A673 (cell line): Measurements from ENCODE around the gene LRRN3. TPM values are rescaled to one million over a fixed set of nuclear protein-coding genes. Genes with fewer than 3 reads are reported as not detected.

Experiments
- BruUV-seq: library from RNA; stranded (reverse); fragments of 400-500 nt; replicated peaks from 2 replicates; lab custom pipeline; 2021; lab: Mats Ljungman, UMichigan
- CTCF ChIA-PET: fragments of 300-600 bp; sonication (Branson Sonifier 250); formaldehyde crosslinking; loops from one replicate; lab custom pipeline; 2022; ENCODE audit warnings: antibody characterized with exemption; lab: Charles Lee
- POLR2A ChIA-PET: fragments of 300-600 bp; sonication (Branson Sonifier 250); formaldehyde crosslinking; loops from one replicate; lab custom pipeline; 2022; ENCODE audit warnings: antibody characterized with exemption; ENCODE audit not compliant: low non-redundant PET; lab: Charles Lee
- DNase-seq: peaks from one replicate; pipeline ENCODE4 v3.0.0-alpha.2; 2015; ENCODE audit warnings: low spot score
- H3K27ac ChIP-seq: fragments of 200-600 bp; sonication (generic); 2 replicates; pipeline ENCODE4 v1.5.1; 2016; ENCODE audit warnings: mixed run types, low read depth, mild to moderate bottlenecking, mixed read lengths, antibody characterized with exemption, low read length; ENCODE audit not compliant: poor library complexity, severe bottlenecking
- H3K27me3 ChIP-seq: fragments of 200-600 bp; sonication (generic); replicated peaks from 2 replicates; pipeline ENCODE4 v1.6.1; 2017; ENCODE audit warnings: mixed run types, low read depth, mild to moderate bottlenecking, mixed read lengths, antibody characterized with exemption, low read length; ENCODE audit not compliant: insufficient read depth, poor library complexity
- H3K36me3 ChIP-seq: fragments of 200-600 bp; sonication (generic); 2 replicates; pipeline ENCODE4 v1.6.1; 2016; ENCODE audit warnings: mixed run types, mild to moderate bottlenecking, mixed read lengths, antibody characterized with exemption, low read length; ENCODE audit not compliant: insufficient read depth, poor library complexity, severe bottlenecking
- H3K4me1 ChIP-seq: fragments of 200-600 bp; sonication (generic); 2 replicates; pipeline ENCODE4 v1.6.1; 2017; ENCODE audit warnings: mixed run types, mild to moderate bottlenecking, mixed read lengths, antibody characterized with exemption, low read length; ENCODE audit not compliant: insufficient read depth, poor library complexity, severe bottlenecking
- H3K4me3 ChIP-seq: fragments of 200-600 bp; sonication (generic); 2 replicates; pipeline ENCODE4 v1.5.1; 2016; ENCODE audit warnings: low read depth, mixed run types, mild to moderate bottlenecking, mixed read lengths, low read length; ENCODE audit not compliant: poor library complexity, severe bottlenecking
- H3K9me3 ChIP-seq: fragments of 200-600 bp; sonication (generic); 2 replicates; pipeline ENCODE4 v1.6.1; 2016; ENCODE audit warnings: mixed run types, low read depth, mild to moderate bottlenecking, mixed read lengths, antibody characterized with exemption, low read length; ENCODE audit not compliant: poor library complexity, severe bottlenecking
- CTCF ChIP-seq: fragments of 300-800, 200-600 bp; sonication (generic); conservative IDR thresholded peaks from 2 replicates; pipeline ENCODE4 v1.5.1; 2017; ENCODE audit warnings: low read depth, mild to moderate bottlenecking, antibody characterized with exemption, low read length, moderate library complexity, mixed read lengths
- EZH2 ChIP-seq: fragments of 200-600 bp; sonication (generic); IDR thresholded peaks from 2 replicates; pipeline ENCODE4 v1.6.1; 2017; ENCODE audit warnings: borderline replicate concordance, low read depth, mild to moderate bottlenecking, mixed read lengths, antibody characterized with exemption, low read length; ENCODE audit not compliant: poor library complexity, severe bottlenecking
- intact Hi-C: fragments of 100-400 bp; cut with micrococcal nuclease; formaldehyde crosslinking; loops from one replicate; pipeline ENCODE4 v1.10.0; 2022; ENCODE audit not compliant: unreplicated experiment
- total RNA-seq: library from RNA; stranded (reverse); gene quantifications from 2 replicates; pipeline ENCODE4 v1.2.3, GENCODE V29; 2021

Gene LRRN3
- total RNA-seq, 1 experiment from 2014 or later: not detected

GRCh38 chr7:111043561-111043960 lies 47.4 kb upstream of the LRRN3 start:
- Histone ChIP-seq H3K4me1 (no peaks in the 10 kb centered on the region), H3K27ac (no peak overlapping the region), H3K36me3 (no peaks in the 10 kb centered on the region), H3K27me3 (no peaks in the 10 kb centered on the region), H3K9me3 (no peaks in the 10 kb centered on the region), H3K4me3 (no peak overlapping the region)
- no TSS peak for BruUV-seq
- ChIA-PET POLR2A (no interaction called here), CTCF (no interaction called here)
- intact Hi-C loops: no loop called here
- no peak for DNase-seq
- TF ChIP-seq EZH2 (no peak), CTCF (no peak)

DNA sequence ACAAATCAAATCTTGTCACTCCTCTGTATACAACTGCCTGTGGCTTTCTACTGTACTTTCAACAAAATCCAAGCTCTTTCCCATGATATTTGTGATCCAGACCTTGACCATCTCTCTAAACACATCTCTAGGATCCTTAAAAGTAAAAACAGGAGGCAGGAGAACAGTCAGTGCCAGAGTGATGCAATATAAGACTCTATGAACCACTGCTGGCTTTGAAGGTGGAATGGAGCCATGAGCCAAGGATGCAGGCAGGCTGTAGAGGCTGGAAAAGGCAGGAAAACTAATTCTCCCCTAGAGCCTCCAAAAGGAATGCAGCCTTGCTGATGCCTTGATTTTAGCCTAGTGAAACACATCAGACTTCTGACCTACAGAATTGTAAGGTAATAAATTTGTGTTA lies 45.5 kb upstream of the LRRN3 start:
- H3K27me3 ChIP-seq: no peaks in the 10 kb centered on the region
- no peak for DNase-seq
- no peak overlapping the region for H3K27ac ChIP-seq
- no peaks in the 10 kb centered on the region for H3K36me3 ChIP-seq
- CTCF ChIA-PET: no interaction called here
- no peak overlapping the region for H3K4me3 ChIP-seq
- BruUV-seq: no TSS peak
- intact Hi-C loops: no loop called here
- H3K9me3 ChIP-seq: no peaks in the 10 kb centered on the region
- TF ChIP-seq EZH2: no peak
- TF ChIP-seq CTCF: no peak
- no peaks in the 10 kb centered on the region for H3K4me1 ChIP-seq
- POLR2A ChIA-PET: no interaction called here

- BruUV-seq: no TSS peak
Measured at GRCh38 chr7:111047595-111047994, 43.3 kb upstream of the LRRN3 start.

More at GRCh38 chr7:111047595-111047994, 43.3 kb upstream of the LRRN3 start:
- H3K27me3 ChIP-seq: no peaks in the 10 kb centered on the region
- H3K9me3 ChIP-seq: no peaks in the 10 kb centered on the region
- DNase-seq: no peak
- no peak overlapping the region for H3K4me3 ChIP-seq
- H3K4me1 ChIP-seq: no peaks in the 10 kb centered on the region
- TF ChIP-seq EZH2 (no peak), CTCF (no peak)
- POLR2A ChIA-PET: no interaction called here
- CTCF ChIA-PET: no interaction called here
- H3K27ac ChIP-seq: no peak overlapping the region
- H3K36me3 ChIP-seq: no peaks in the 10 kb centered on the region
- intact Hi-C loops: no loop called here
